Non-pigmented ciliary epithelial cell (primary cell): Measurements from ENCODE around the gene NOXRED1.
"Not testable (repeated sequence)": the region's sequence is repeated elsewhere in the genome, so short reads cannot be mapped to it uniquely, and the experiment has no call there.

Experiments used
- DNase-seq: peaks from one replicate; pipeline ENCODE4 v3.0.0-alpha.2; 2010; ENCODE audit warnings: low read depth

Gene NOXRED1

GRCh38 chr14:77423423-77423822 lies at the start of gene NOXRED1:
Gene NOXRED1, minus strand, starts transcription at chr14:77423523. Its CDS starts 634 bp downstream, at chr14:77422889.
- DNase-seq: no peak

GRCh38 chr14:77470224-77470870 lies 47.0 kb upstream of the NOXRED1 start:
- no peak for DNase-seq

- no peak for DNase-seq
Measured at GRCh38 chr14:77469539-77469938, 46.2 kb upstream of the NOXRED1 start.

- no peak for DNase-seq
Measured at GRCh38 chr14:77469067-77469505, 45.8 kb upstream of the NOXRED1 start.

GRCh38 chr14:77467801-77468200 lies 44.5 kb upstream of the NOXRED1 start:
- no peak for DNase-seq

GRCh38 chr14:77459072-77459723 lies 35.9 kb upstream of the NOXRED1 start:
- peak; percentile 48 for DNase-seq

- DNase-seq: no peak
Measured at GRCh38 chr14:77458249-77458950, 35.1 kb upstream of the NOXRED1 start.

- DNase-seq: peak; percentile 98
Measured at GRCh38 chr14:77457522-77458248, 34.4 kb upstream of the NOXRED1 start, which contains the start of the genes AHSA1 and VIPAS39. Gene AHSA1, plus strand, starts transcription at chr14:77458093. Its CDS starts 97 bp downstream, at chr14:77458190. Gene VIPAS39, minus strand, starts transcription at chr14:77457601. Its CDS starts 3,499 bp downstream, at chr14:77454102.

- DNase-seq: no peak
Measured at GRCh38 chr14:77457115-77457521, 33.8 kb upstream of the NOXRED1 start.

GRCh38 chr14:77455966-77456640 lies 32.8 kb upstream of the NOXRED1 start:
- DNase-seq: no peak

- no peak for DNase-seq
Measured at GRCh38 chr14:77442196-77442595, 18.9 kb upstream of the NOXRED1 start.

- no peak for DNase-seq
Measured at GRCh38 chr14:77439861-77440260, 16.5 kb upstream of the NOXRED1 start.

GRCh38 chr14:77438596-77438995 lies 15.3 kb upstream of the NOXRED1 start:
- no peak for DNase-seq

GRCh38 chr14:77436042-77436441 lies 12.7 kb upstream of the NOXRED1 start:
- no peak for DNase-seq

GRCh38 chr14:77426396-77426795 lies 3.1 kb upstream of the NOXRED1 start:
- no peak for DNase-seq

GRCh38 chr14:77424862-77425261 lies 1.5 kb upstream of the NOXRED1 start:
- DNase-seq: no peak

- no peak for DNase-seq
Measured at GRCh38 chr14:77421201-77421600, 2.1 kb downstream of the NOXRED1 start.

- DNase-seq: no peak
Measured at GRCh38 chr14:77416836-77417235, 6.5 kb downstream of the NOXRED1 start.

GRCh38 chr14:77416098-77416497 lies 7.2 kb downstream of the NOXRED1 start:
- DNase-seq: not testable (repeated sequence)

GRCh38 chr14:77415403-77416030 lies 7.8 kb downstream of the NOXRED1 start:
- not testable (repeated sequence) for DNase-seq

- DNase-seq: no peak
Measured at GRCh38 chr14:77409131-77409533, 14.2 kb downstream of the NOXRED1 start.
